Loucy (cell line): Measurements from ENCODE around the gene FRMD1.

Source experiments
- EZH2phosphoT487 ChIP-seq: fragments of 200-600 bp; IDR thresholded peaks from 2 replicates; pipeline ENCODE4 v1.6.1; 2018; ENCODE audit warnings: antibody characterized with exemption, mild to moderate bottlenecking, moderate library complexity, borderline replicate concordance
- TF ChIP-seq, protein P1 (sequence below): fragments of 200-600 bp; sonication (generic); conservative IDR thresholded peaks from 2 replicates; pipeline ENCODE4 v1.5.1; 2014; ENCODE audit warnings: mild to moderate bottlenecking, antibody characterized with exemption, low read length

DNA sequence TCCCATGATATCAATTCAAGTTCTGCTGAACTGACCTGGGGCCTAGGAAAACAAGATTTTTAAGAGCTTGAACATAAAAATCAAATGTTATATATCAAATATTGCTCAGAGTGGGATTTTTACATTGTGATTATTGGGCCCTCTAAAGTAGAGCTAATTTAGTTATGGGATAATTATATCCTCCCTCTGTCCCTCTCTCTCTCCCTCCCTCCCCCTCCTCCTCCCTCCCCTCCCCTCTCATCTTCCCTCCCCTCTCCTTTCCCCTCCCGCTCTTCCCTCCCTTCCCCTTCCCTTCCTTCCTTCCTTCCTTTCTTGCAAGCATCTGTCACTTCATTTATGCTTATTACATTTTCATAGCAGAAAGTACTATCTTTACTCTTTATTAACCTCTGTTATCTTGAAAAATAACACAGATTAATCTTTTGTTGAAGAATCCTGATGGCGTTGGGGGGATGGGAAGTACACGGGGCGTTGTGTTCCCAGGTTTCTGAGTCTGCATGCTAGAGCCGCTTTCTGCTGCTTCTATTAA, 48.7 kb downstream of the FRMD1 start:
- TF ChIP-seq EZH2phosphoT487 = no peak
- TF ChIP-seq, protein P1, sequence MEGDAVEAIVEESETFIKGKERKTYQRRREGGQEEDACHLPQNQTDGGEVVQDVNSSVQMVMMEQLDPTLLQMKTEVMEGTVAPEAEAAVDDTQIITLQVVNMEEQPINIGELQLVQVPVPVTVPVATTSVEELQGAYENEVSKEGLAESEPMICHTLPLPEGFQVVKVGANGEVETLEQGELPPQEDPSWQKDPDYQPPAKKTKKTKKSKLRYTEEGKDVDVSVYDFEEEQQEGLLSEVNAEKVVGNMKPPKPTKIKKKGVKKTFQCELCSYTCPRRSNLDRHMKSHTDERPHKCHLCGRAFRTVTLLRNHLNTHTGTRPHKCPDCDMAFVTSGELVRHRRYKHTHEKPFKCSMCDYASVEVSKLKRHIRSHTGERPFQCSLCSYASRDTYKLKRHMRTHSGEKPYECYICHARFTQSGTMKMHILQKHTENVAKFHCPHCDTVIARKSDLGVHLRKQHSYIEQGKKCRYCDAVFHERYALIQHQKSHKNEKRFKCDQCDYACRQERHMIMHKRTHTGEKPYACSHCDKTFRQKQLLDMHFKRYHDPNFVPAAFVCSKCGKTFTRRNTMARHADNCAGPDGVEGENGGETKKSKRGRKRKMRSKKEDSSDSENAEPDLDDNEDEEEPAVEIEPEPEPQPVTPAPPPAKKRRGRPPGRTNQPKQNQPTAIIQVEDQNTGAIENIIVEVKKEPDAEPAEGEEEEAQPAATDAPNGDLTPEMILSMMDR = no peak
